GM12878 (cell line): ENCODE results near the gene ELP4. TPM values are rescaled to one million over a fixed set of nuclear protein-coding genes. Genes with fewer than 3 reads are reported as not detected.

Experiments used
- ATF7 ChIP-seq: fragments of 450-650 bp; IDR thresholded peaks from 2 replicates; pipeline ENCODE4 v1.6.1; 2016; ENCODE audit warnings: low read depth, mild to moderate bottlenecking
- BCL11A ChIP-seq: IDR thresholded peaks from 2 replicates; pipeline ENCODE4 v1.6.1; 2011; ENCODE audit warnings: low read depth, low read length
- BHLHE40 ChIP-seq, 2 experiments: fragments of 450-650 bp in 1 of 2; IDR thresholded peaks; 2 replicates each; pipeline ENCODE4 v1.6.1; 2011 to 2017; ENCODE audit warnings: low read depth in 2 of 2, borderline replicate concordance in 1 of 2, improper control_type of control experiment in 1 of 2, low read length in 1 of 2, mild to moderate bottlenecking in 1 of 2
- CBX3 ChIP-seq: fragments of 200-600 bp; sonication (generic); IDR thresholded peaks from 2 replicates; pipeline ENCODE4 v1.6.1; 2016; ENCODE audit warnings: low read depth, borderline replicate concordance
- EGR1 ChIP-seq, 2 experiments: IDR thresholded peaks; 1 replicate in 1 of 2; 2 replicates in 1 of 2; pipeline ENCODE4 v1.6.1; 2011 to 2012; ENCODE audit warnings: low read depth in 2 of 2, low read length in 2 of 2, borderline replicate concordance in 1 of 2, mild to moderate bottlenecking in 1 of 2, moderate library complexity in 1 of 2
- HDAC6 ChIP-seq: fragments of 200-600 bp; sonication (generic); IDR thresholded peaks from one replicate; pipeline ENCODE4 v1.8.0; 2017; ENCODE audit warnings: antibody characterized with exemption; ENCODE audit not compliant: unreplicated experiment
- NR2C1 ChIP-seq: fragments of 450-650 bp; IDR thresholded peaks from 2 replicates; pipeline ENCODE4 v1.6.1; 2017; ENCODE audit warnings: antibody characterized with exemption, mild to moderate bottlenecking, moderate library complexity
- PAX8 ChIP-seq: fragments of 450-650 bp; IDR thresholded peaks from 2 replicates; pipeline ENCODE4 v1.6.1; 2017; ENCODE audit warnings: mild to moderate bottlenecking, moderate library complexity
- SPI1 ChIP-seq: IDR thresholded peaks from 2 replicates; pipeline ENCODE4 v1.6.1; 2011; ENCODE audit warnings: low read depth, mild to moderate bottlenecking, low read length, moderate library complexity, borderline replicate concordance; ENCODE audit not compliant: insufficient read depth
- SUPT20H ChIP-seq: IDR thresholded peaks from 2 replicates; pipeline ENCODE4 v1.6.1; 2011; ENCODE audit warnings: low read depth, mild to moderate bottlenecking, low read length, moderate library complexity, borderline replicate concordance; ENCODE audit not compliant: control insufficient read depth
- ZNF217 ChIP-seq: fragments of 450-650 bp; IDR thresholded peaks from 2 replicates; pipeline ENCODE4 v1.6.1; 2017; ENCODE audit warnings: antibody characterized with exemption, mild to moderate bottlenecking
- ZZZ3 ChIP-seq: IDR thresholded peaks from 2 replicates; pipeline ENCODE4 v1.6.1; 2011; ENCODE audit warnings: low read depth; ENCODE audit not compliant: control insufficient read depth, insufficient read length
- polyA plus RNA-seq, 11 experiments: library from polyadenylated mRNA; depleted of rRNA in 4 of 11; unstranded in 6 of 11; stranded (reverse) in 5 of 11; fragments of >200 nt; fragmentation: Nextera tagmentation in 4 of 11; fragmentation: Illumina TruSeq in 1 of 11; extraction: Ambion mirVana in 4 of 11; extraction: Trizol in 1 of 11; gene quantifications; 1 replicate in 1 of 11; 2 replicates in 10 of 11; pipeline versions ENCODE4 v1.2.1 to v1.2.3, GENCODE V29; 2011 to 2016; ENCODE audit warnings: inconsistent platforms in 2 of 11, missing spikeins in 2 of 11, low read depth in 1 of 11
- total RNA-seq, 4 experiments: library from RNA; depleted of rRNA in 3 of 4; stranded (reverse); fragments of >200 nt in 3 of 4; fragmentation: Illumina TruSeq in 1 of 4; extraction: Trizol in 1 of 4; gene quantifications; 2 replicates each; pipeline versions ENCODE4 v1.2.1 to v1.2.3, GENCODE V29; 2013 to 2021
- TF ChIP-seq, protein P1 (sequence below): fragments of 450-650 bp; IDR thresholded peaks from 2 replicates; pipeline ENCODE4 v1.6.1; 2017; ENCODE audit warnings: antibody characterized with exemption, mild to moderate bottlenecking, moderate library complexity
- TF ChIP-seq, protein P2 (sequence below): IDR thresholded peaks from 2 replicates; pipeline ENCODE4 v1.6.1; 2012; ENCODE audit warnings: low read depth, low read length, improper control_type of control experiment
- TF ChIP-seq, protein P3 (sequence below): IDR thresholded peaks from 2 replicates; pipeline ENCODE4 v1.6.1; 2012; ENCODE audit warnings: mild to moderate bottlenecking, low read depth, low read length
- TF ChIP-seq, protein P4 (sequence below): fragments of 450-650 bp; formaldehyde crosslinking; IDR thresholded peaks from 2 replicates; pipeline ENCODE4 v1.4.0; 2022; ENCODE audit warnings: mild to moderate bottlenecking, moderate library complexity

The ELP4 gene
- total and polyA plus RNA-seq, 10 of the 15 experiments (the other 5 are each of a cell fraction or from before 2014, with no cell fraction given): 17.7 to 36.1 (median 27.0) TPM

DNA sequence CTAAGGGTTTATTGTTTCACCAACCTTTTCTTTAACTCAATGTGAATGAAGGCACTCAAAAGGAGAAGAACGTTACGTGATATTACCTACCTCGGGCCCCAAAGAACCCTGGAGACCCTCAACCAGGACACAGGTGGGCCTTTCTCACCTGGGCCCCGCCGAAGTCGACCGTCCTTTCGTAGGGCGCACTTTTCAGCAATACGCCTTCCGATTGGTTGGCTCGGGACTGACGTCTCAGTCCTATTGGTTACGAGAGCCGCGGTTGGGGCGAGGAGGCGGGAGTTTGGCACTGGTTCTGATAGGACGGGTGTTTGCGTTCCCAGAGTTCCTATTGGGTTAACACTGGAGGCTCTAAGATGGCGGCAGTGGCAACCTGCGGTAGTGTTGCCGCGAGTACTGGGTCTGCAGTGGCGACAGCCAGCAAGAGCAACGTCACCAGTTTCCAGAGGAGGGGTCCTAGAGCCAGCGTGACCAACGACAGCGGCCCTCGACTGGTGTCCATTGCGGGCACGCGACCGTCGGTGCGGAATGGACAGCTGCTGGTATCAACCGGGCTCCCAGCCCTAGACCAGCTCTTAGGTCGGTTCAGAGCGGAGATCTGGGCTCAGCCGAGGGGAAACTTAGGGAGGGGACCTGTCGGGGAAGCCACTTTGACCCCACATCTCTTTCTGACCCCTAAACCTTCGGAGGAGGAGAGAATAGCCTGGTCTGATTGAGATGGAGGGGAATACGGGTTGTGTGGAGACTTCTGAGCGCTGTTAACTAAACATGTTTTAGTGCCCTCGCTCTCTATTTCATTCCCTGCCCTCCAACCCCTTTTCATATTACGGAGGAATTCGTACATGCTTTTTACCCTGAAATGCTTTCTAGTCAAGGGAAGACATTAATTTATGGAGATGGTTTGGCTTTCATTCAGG, at the start of gene ELP4, which contains the start of gene IMMP1L (continued):
- TF ChIP-seq, protein P1, sequence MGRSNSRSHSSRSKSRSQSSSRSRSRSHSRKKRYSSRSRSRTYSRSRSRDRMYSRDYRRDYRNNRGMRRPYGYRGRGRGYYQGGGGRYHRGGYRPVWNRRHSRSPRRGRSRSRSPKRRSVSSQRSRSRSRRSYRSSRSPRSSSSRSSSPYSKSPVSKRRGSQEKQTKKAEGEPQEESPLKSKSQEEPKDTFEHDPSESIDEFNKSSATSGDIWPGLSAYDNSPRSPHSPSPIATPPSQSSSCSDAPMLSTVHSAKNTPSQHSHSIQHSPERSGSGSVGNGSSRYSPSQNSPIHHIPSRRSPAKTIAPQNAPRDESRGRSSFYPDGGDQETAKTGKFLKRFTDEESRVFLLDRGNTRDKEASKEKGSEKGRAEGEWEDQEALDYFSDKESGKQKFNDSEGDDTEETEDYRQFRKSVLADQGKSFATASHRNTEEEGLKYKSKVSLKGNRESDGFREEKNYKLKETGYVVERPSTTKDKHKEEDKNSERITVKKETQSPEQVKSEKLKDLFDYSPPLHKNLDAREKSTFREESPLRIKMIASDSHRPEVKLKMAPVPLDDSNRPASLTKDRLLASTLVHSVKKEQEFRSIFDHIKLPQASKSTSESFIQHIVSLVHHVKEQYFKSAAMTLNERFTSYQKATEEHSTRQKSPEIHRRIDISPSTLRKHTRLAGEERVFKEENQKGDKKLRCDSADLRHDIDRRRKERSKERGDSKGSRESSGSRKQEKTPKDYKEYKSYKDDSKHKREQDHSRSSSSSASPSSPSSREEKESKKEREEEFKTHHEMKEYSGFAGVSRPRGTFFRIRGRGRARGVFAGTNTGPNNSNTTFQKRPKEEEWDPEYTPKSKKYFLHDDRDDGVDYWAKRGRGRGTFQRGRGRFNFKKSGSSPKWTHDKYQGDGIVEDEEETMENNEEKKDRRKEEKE: no peak
- TF ChIP-seq ZNF217 (no peak), PAX8 (no peak), HDAC6 (no peak), ATF7 (0 out of 2 replicates have a peak, but pooled peaks have one; percentile 7), NR2C1 (no peak), ZZZ3 (no peak), BCL11A (0 out of 2 replicates have a peak, but pooled peaks have one; percentile 5), BHLHE40 (IDR thresholded peaks at IDR 0.05; ENCODE audit: borderline replicate concordance in 1 of 2, low read depth in 2 of 2, low read length in 1 of 2) (peak in 1 of 2 experiments; percentile 81; a peak in 1 of 4 replicates), CBX3 (no peak), EGR1 (IDR thresholded peaks at IDR 0.05; ENCODE audit: borderline replicate concordance in 1 of 2, low read depth in 2 of 2, low read length in 2 of 2) (no peak), SPI1 (no peak), SUPT20H (no peak)
- TF ChIP-seq, protein P2, sequence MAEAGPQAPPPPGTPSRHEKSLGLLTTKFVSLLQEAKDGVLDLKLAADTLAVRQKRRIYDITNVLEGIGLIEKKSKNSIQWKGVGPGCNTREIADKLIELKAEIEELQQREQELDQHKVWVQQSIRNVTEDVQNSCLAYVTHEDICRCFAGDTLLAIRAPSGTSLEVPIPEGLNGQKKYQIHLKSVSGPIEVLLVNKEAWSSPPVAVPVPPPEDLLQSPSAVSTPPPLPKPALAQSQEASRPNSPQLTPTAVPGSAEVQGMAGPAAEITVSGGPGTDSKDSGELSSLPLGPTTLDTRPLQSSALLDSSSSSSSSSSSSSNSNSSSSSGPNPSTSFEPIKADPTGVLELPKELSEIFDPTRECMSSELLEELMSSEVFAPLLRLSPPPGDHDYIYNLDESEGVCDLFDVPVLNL: peak; percentile 70; the same call in 1 of the 2 replicates
- TF ChIP-seq, protein P3, sequence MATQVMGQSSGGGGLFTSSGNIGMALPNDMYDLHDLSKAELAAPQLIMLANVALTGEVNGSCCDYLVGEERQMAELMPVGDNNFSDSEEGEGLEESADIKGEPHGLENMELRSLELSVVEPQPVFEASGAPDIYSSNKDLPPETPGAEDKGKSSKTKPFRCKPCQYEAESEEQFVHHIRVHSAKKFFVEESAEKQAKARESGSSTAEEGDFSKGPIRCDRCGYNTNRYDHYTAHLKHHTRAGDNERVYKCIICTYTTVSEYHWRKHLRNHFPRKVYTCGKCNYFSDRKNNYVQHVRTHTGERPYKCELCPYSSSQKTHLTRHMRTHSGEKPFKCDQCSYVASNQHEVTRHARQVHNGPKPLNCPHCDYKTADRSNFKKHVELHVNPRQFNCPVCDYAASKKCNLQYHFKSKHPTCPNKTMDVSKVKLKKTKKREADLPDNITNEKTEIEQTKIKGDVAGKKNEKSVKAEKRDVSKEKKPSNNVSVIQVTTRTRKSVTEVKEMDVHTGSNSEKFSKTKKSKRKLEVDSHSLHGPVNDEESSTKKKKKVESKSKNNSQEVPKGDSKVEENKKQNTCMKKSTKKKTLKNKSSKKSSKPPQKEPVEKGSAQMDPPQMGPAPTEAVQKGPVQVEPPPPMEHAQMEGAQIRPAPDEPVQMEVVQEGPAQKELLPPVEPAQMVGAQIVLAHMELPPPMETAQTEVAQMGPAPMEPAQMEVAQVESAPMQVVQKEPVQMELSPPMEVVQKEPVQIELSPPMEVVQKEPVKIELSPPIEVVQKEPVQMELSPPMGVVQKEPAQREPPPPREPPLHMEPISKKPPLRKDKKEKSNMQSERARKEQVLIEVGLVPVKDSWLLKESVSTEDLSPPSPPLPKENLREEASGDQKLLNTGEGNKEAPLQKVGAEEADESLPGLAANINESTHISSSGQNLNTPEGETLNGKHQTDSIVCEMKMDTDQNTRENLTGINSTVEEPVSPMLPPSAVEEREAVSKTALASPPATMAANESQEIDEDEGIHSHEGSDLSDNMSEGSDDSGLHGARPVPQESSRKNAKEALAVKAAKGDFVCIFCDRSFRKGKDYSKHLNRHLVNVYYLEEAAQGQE: no peak
- TF ChIP-seq, protein P4, sequence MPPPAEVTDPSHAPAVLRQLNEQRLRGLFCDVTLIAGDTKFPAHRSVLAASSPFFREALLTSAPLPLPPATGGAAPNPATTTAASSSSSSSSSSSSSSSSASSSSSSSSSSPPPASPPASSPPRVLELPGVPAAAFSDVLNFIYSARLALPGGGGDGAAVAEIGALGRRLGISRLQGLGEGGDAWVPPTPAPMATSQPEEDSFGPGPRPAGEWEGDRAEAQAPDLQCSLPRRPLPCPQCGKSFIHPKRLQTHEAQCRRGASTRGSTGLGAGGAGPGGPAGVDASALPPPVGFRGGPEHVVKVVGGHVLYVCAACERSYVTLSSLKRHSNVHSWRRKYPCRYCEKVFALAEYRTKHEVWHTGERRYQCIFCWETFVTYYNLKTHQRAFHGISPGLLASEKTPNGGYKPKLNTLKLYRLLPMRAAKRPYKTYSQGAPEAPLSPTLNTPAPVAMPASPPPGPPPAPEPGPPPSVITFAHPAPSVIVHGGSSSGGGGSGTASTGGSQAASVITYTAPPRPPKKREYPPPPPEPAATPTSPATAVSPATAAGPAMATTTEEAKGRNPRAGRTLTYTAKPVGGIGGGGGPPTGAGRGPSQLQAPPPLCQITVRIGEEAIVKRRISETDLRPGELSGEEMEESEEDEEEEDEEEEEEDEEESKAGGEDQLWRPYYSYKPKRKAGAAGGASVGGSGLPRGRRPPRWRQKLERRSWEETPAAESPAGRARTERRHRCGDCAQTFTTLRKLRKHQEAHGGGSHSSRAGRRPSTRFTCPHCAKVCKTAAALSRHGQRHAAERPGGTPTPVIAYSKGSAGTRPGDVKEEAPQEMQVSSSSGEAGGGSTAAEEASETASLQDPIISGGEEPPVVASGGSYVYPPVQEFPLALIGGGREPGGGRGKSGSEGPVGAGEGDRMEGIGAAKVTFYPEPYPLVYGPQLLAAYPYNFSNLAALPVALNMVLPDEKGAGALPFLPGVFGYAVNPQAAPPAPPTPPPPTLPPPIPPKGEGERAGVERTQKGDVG (CRISPR knock-in tag): no peak
